Neutrophil (primary cell): ENCODE data around the gene ADAMTS4.

Experiments
- H3K27ac ChIP-seq: fragments of 200-600 bp; sonication (generic); 2 replicates; pipeline ENCODE4 v1.5.1; 2016; ENCODE audit warnings: mild to moderate bottlenecking, moderate library complexity
- H3K27me3 ChIP-seq: fragments of 200-600 bp; sonication (generic); 2 replicates; pipeline ENCODE4 v1.6.0; 2016; ENCODE audit warnings: mild to moderate bottlenecking
- H3K36me3 ChIP-seq: fragments of 200-600 bp; sonication (generic); 2 replicates; pipeline ENCODE4 v1.5.1; 2017
- H3K4me1 ChIP-seq, 2 experiments: fragments of 200-600 bp in 1 of 2; sonication (generic) in 1 of 2; 1 replicate in 1 of 2; 2 replicates in 1 of 2; pipeline versions ENCODE4 v1.5.1 to v1.6.1; 2013 to 2016; ENCODE audit warnings: low read depth in 1 of 2, low read length in 1 of 2, mild to moderate bottlenecking in 1 of 2, moderate library complexity in 1 of 2; ENCODE audit not compliant: control insufficient read depth in 1 of 2, insufficient read depth in 1 of 2
- H3K4me3 ChIP-seq, 2 experiments: fragments of 200-600 bp in 1 of 2; sonication (generic) in 1 of 2; 1 replicate in 1 of 2; 2 replicates in 1 of 2; pipeline ENCODE4 v1.5.1; 2013 to 2016; ENCODE audit warnings: low read depth in 1 of 2, low read length in 1 of 2, mild to moderate bottlenecking in 1 of 2, moderate library complexity in 1 of 2
- H3K9me3 ChIP-seq: fragments of 200-600 bp; sonication (generic); 2 replicates; pipeline ENCODE4 v1.5.1; 2016
- CTCF ChIP-seq: fragments of 200-600 bp; sonication (generic); IDR thresholded peaks from 2 replicates; pipeline ENCODE4 v1.5.1; 2016; ENCODE audit warnings: antibody characterized with exemption

The ADAMTS4 gene

GRCh38 chr1:161198897-161199431 lies at the start of gene ADAMTS4:
Gene ADAMTS4, minus strand, starts transcription at chr1:161199054. Its CDS starts 427 bp downstream, at chr1:161198627.
- no peak for TF ChIP-seq CTCF
- no peak within 1 kb of the TSS for H3K27ac ChIP-seq
- H3K9me3 ChIP-seq, result no peaks in the 10 kb centered on the region
- no peaks in the 10 kb centered on the region for H3K27me3 ChIP-seq
- H3K4me1 ChIP-seq, result peaks cover 19 to 24% of the 10 kb centered on the region in 2 experiments
- no peaks in the 10 kb centered on the region for H3K36me3 ChIP-seq
- H3K4me3 ChIP-seq, result no peak within 1 kb of the TSS

GRCh38 chr1:161244888-161245287 lies 46.0 kb upstream of the ADAMTS4 start:
- no peak for TF ChIP-seq CTCF
- Histone ChIP-seq H3K9me3 (no peaks in the 10 kb centered on the region), H3K4me1 (peaks cover 9 to 13% of the 10 kb centered on the region in 2 experiments)

GRCh38 chr1:161242313-161242712 lies 43.5 kb upstream of the ADAMTS4 start:
- Histone ChIP-seq H3K36me3 (no peaks in the 10 kb centered on the region), H3K27me3 (no peaks in the 10 kb centered on the region), H3K27ac (peak overlapping the region; percentile 25), H3K9me3 (no peaks in the 10 kb centered on the region), H3K4me3 (no peak overlapping the region), H3K4me1 (peaks cover 9 to 13% of the 10 kb centered on the region in 2 experiments)
- no peak for TF ChIP-seq CTCF

More at GRCh38 chr1:161244888-161245287, 46.0 kb upstream of the ADAMTS4 start:
- Histone ChIP-seq H3K4me3 (no peak overlapping the region), H3K27me3 (no peaks in the 10 kb centered on the region), H3K36me3 (no peaks in the 10 kb centered on the region), H3K27ac (no peak overlapping the region)

- Histone ChIP-seq H3K27me3 (no peaks in the 10 kb centered on the region), H3K4me1 (peaks cover 9 to 13% of the 10 kb centered on the region in 2 experiments), H3K9me3 (no peaks in the 10 kb centered on the region), H3K36me3 (no peaks in the 10 kb centered on the region), H3K4me3 (no peak overlapping the region), H3K27ac (peak overlapping the region; percentile 25)
- no peak for TF ChIP-seq CTCF
These were observed 42.8 kb upstream of the ADAMTS4 start for GRCh38 chr1:161241682-161242081.

- Histone ChIP-seq H3K9me3 (no peaks in the 10 kb centered on the region), H3K27ac (no peak within 1 kb of the TSS), H3K36me3 (no peaks in the 10 kb centered on the region), H3K4me1 (peaks cover 9 to 13% of the 10 kb centered on the region in 2 experiments), H3K4me3 (no peak within 1 kb of the TSS), H3K27me3 (no peaks in the 10 kb centered on the region)
- no peak for TF ChIP-seq CTCF
These were observed 39.2 kb upstream of the ADAMTS4 start, which contains the start of gene NR1I3 for GRCh38 chr1:161238039-161238473. Gene NR1I3, minus strand, starts transcription at chr1:161238203. Its CDS starts 1,638 bp downstream, at chr1:161236565.
